ENCODE results near the gene GLUL. TPM values are rescaled to one million over a fixed set of nuclear protein-coding genes. Genes with fewer than 3 reads are reported as not detected.

Gene GLUL
- total RNA-seq: 100 to 1,000 TPM; 184 to 493 (median 389) TPM
- long read RNA-seq, full-length matches to known transcripts: 18 of 23 reads
- long read RNA-seq, partial matches to known transcripts: 0 of 23 reads
- long read RNA-seq, other reads (novel, unspliced or antisense): 5 of 23 reads

DNA sequence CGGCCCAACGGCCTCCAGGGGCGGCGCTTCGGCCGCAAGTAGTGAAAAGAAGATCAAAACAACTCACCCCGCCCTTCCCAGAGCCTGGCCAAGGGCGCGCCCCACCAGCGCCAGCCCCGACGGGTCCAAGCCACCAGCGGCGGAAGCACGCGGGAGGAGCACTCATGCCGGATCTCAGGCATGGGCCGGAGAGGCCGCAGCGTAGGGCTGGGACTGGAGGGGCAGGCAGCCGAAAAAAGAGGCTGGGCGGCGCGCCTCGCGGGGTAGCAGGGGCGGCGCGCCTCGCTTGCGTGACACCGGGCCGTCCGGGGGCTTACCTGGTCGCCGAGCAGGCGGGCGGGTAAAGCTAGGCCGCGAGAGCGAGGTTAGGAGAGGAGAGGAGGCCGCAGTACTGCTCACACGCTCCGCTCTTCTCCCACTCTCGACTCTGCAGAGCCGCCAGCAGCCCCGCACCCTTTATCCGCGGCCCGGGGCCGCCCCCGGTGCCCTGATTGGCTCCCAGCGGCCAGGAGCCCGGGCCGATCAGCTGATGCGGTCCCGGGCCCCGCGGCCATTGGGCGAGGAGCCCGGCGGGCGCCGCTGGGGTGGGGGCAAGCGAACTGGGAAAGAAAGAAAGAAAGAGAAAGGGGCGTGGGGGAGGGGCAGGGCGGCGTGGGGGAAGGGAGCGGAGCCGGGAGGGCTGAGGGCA lies at the start of gene GLUL:
GLUL (minus strand) TSS at position 429 of the 688 bp plus-strand sequence. CDS start 3,053 bp downstream, outside the sequence.
- 0% methylated on average over 32 of the region's 70 CpGs for WGBS (ENCODE audit: insufficient coverage, low coverage, low lambda C conversion rate, missing lambda C conversion rate)
- Histone ChIP-seq H3K4me1 (peaks cover 0 to 28% (median 2%) of the 10 kb centered on the region in 4 donors), H3K36me3 (peaks cover 3 to 23% (median 19%) of the 10 kb centered on the region in 4 donors), H3K27ac (peak within 1 kb of the TSS; percentile 98), H3K9me3 (no peaks in the 10 kb centered on the region), H3K4me3 (peak within 1 kb of the TSS; percentile 79 to 88 (median 88)), H3K27me3 (no peaks in the 10 kb centered on the region)
- DNase-seq (peak; percentile 97), ATAC-seq (peak; percentile 85 to 94 (median 86))
- intact Hi-C loops (cut with DNase I): loop anchor here (5.0 to 10.0 kb wide), 3 partner anchors 99 to 249 kb away; no protein-coding TSS in a partner anchor
- TF ChIP-seq, protein P1, sequence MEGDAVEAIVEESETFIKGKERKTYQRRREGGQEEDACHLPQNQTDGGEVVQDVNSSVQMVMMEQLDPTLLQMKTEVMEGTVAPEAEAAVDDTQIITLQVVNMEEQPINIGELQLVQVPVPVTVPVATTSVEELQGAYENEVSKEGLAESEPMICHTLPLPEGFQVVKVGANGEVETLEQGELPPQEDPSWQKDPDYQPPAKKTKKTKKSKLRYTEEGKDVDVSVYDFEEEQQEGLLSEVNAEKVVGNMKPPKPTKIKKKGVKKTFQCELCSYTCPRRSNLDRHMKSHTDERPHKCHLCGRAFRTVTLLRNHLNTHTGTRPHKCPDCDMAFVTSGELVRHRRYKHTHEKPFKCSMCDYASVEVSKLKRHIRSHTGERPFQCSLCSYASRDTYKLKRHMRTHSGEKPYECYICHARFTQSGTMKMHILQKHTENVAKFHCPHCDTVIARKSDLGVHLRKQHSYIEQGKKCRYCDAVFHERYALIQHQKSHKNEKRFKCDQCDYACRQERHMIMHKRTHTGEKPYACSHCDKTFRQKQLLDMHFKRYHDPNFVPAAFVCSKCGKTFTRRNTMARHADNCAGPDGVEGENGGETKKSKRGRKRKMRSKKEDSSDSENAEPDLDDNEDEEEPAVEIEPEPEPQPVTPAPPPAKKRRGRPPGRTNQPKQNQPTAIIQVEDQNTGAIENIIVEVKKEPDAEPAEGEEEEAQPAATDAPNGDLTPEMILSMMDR (IDR thresholded peaks at IDR 0.05): peak in 1 of 4 donors; percentile 20
- peak; percentile 99 for TF ChIP-seq POLR2A (IDR thresholded peaks at IDR 0.05)

DNA sequence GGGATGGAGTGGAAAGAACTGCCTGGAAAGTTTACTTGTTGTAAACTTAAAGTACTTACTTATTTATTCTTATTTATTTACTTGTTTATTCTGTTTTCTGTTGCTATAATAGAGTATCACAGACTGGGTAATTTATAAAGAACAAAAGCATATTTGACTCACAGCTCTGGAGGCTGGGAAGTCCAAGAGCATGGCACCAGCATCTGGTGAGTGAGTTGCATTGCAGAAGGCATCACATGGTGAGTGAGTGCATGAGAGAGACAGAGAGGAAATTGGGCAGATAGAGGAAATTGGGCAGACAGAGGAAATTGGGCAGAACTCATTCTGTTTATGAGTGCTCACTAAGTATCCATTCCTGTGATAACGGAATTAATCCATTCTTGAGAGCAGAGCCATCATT lies 46.7 kb upstream of the GLUL start:
- DNase-seq (no peak), ATAC-seq (no peak)
- Histone ChIP-seq H3K27ac (no peak overlapping the region), H3K4me3 (no peak overlapping the region), H3K9me3 (no peaks in the 10 kb centered on the region), H3K36me3 (no peaks in the 10 kb centered on the region), H3K27me3 (no peaks in the 10 kb centered on the region), H3K4me1 (no peaks in the 10 kb centered on the region)
- TF ChIP-seq POLR2A (IDR thresholded peaks at IDR 0.05): no peak
- TF ChIP-seq, protein P1 (IDR thresholded peaks at IDR 0.05): no peak
- intact Hi-C loops (cut with DNase I): no loop called here
- WGBS (ENCODE audit: insufficient coverage, low coverage, low lambda C conversion rate, missing lambda C conversion rate): 100% methylated on average over 1 of the region's 1 CpG

DNA sequence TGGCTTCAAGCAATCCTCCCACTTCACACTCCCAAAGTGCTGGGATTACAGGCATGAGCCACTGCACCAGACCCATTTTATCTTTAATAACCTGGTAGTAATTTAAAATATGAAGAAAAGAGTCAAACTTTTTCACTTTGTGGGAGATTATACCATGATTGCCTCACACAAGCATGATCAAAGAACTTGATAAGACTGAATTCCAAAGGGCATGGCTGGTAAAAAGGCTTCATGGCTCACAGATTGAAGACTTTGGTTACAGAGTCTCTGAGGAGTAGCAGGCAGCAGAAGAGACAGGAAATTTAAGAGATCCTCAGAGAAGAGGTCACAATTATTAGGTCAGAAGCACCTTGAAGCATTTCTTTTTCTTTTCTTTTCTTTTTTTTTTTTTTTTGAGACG lies 42.0 kb upstream of the GLUL start:
- no peak for DNase-seq
- Histone ChIP-seq H3K4me3 (no peak overlapping the region), H3K36me3 (no peaks in the 10 kb centered on the region), H3K27me3 (no peaks in the 10 kb centered on the region), H3K4me1 (no peaks in the 10 kb centered on the region), H3K9me3 (no peaks in the 10 kb centered on the region), H3K27ac (no peak overlapping the region)
- ATAC-seq: peak in 2 of 4 donors; percentile 23 to 56
- TF ChIP-seq, protein P1 (IDR thresholded peaks at IDR 0.05): no peak
- TF ChIP-seq POLR2A (IDR thresholded peaks at IDR 0.05): no peak
- 83% methylated on average over 1 of the region's 1 CpG for WGBS (ENCODE audit: insufficient coverage, low coverage, low lambda C conversion rate, missing lambda C conversion rate)
- intact Hi-C loops (cut with DNase I): no loop called here

DNA sequence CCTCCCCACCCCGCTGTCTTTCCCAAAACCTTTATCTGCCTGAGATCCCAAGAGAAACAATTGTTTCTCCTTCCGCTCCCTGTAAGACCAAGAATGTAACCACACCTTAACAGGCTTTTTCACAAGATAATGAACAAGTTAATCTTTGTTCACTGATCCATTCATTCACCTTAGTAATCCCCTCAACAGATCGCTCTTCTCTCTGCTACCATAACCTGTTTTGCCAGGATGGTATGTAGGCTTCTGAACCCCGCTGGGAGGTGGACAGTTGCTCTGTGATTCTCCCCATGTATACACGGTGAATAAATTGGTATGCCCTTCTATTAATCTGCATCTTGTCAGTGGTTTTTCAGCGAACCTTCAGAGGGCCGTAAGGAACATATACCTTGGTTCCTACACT lies 39.7 kb upstream of the GLUL start:
- WGBS (ENCODE audit: insufficient coverage, low coverage, low lambda C conversion rate, missing lambda C conversion rate): 85% methylated on average over 7 of the region's 7 CpGs
- Histone ChIP-seq H3K4me3 (no peak overlapping the region), H3K4me1 (no peaks in the 10 kb centered on the region), H3K27me3 (no peaks in the 10 kb centered on the region), H3K36me3 (no peaks in the 10 kb centered on the region), H3K27ac (no peak overlapping the region), H3K9me3 (no peaks in the 10 kb centered on the region)
- no peak for DNase-seq
- no peak for ATAC-seq
- intact Hi-C loops (cut with DNase I): no loop called here
- TF ChIP-seq, protein P1 (IDR thresholded peaks at IDR 0.05): no peak
- no peak for TF ChIP-seq POLR2A (IDR thresholded peaks at IDR 0.05)
